Psoas muscle (tissue), 8 donors: Measurements from ENCODE around the gene PLXDC2. TPM values are rescaled to one million over a fixed set of nuclear protein-coding genes. Genes with fewer than 3 reads are reported as not detected.

Experiments
- ATAC-seq, 4 donors: fragments of 200-7000 bp; cut with Tn5 transposase; one replicate each; pipeline ENCODE4 v1.9.1; 2020; ENCODE audit warnings: moderate library complexity in 3 of 4, mild to moderate bottlenecking in 2 of 4
- DNase-seq, 2 donors: peaks; one replicate each; pipeline ENCODE4 v3.0.0-alpha.2; 2020
- H3K27ac ChIP-seq: fragments of 200-600 bp; one replicate; pipeline ENCODE4 v1.8.0; 2022
- H3K27me3 ChIP-seq, 3 donors: fragments of 200-600 bp in 1 of 3; one replicate each; pipeline versions ENCODE4 v1.6.1 to v1.8.0; 2013 to 2022; ENCODE audit warnings: low read length in 2 of 3, mild to moderate bottlenecking in 2 of 3, moderate library complexity in 1 of 3; ENCODE audit not compliant: insufficient read depth in 3 of 3
- H3K36me3 ChIP-seq, 2 donors: fragments of 200-600 bp in 1 of 2; one replicate each; pipeline versions ENCODE4 v1.6.1 to v1.8.0; 2013 to 2022; ENCODE audit warnings: low read depth in 1 of 2, mild to moderate bottlenecking in 1 of 2, moderate library complexity in 1 of 2; ENCODE audit not compliant: insufficient read depth in 1 of 2
- H3K4me1 ChIP-seq: fragments of 200-600 bp; one replicate; pipeline ENCODE4 v1.8.0; 2022
- H3K4me3 ChIP-seq: fragments of 200-600 bp; one replicate; pipeline ENCODE4 v1.8.0; 2022; ENCODE audit warnings: mild to moderate bottlenecking
- H3K9me3 ChIP-seq: fragments of 200-600 bp; one replicate; pipeline ENCODE4 v1.8.0; 2022
- CTCF ChIP-seq: fragments of 200-600 bp; IDR thresholded peaks from one replicate; pipeline ENCODE4 v1.8.0; 2022; ENCODE audit warnings: antibody characterized with exemption
- WGBS, 3 donors: extraction: QIAGEN DNeasy Blood & Tissue Kit; methylation state at CpG; one replicate each; pipeline versions ENCODE4 v1.1.6 to v1.1.7; 2013; 5-methylcytosine and 5-hydroxymethylcytosine counted together
- intact Hi-C, 2 donors: fragments of 100-400 bp; cut with DNase I; formaldehyde crosslinking; loops; one replicate each; pipeline versions ENCODE4 v1.11.0 to v1.14.2; 2022
- polyA plus RNA-seq, 3 donors: library from polyadenylated mRNA; stranded (reverse); fragments of 200-250 nt; gene quantifications; one replicate each; pipeline ENCODE4 v1.2.3, GENCODE V29; 2013
- total RNA-seq, 4 donors: library from RNA; stranded (reverse); fragmentation: NEBNext Ultra II Directional in 2 of 4; extraction: Animal tissue kit (Norgen Biotek cat#: 25700) in 2 of 4; gene quantifications; one replicate each; pipeline versions ENCODE4 v1.2.1 to v1.2.4, GENCODE V29; 2021 to 2023
- donor health status: healthy with polysubstance abuse.
- donor health status: DM: no; HTN: no; CAD: no; lungs with moderate emphysema.
- donor health status: Bipolar disorder and iron deficiency.
- donor health status: healthy.
- donor health status: DM: yes; HTN: yes; CAD: no.
- donor health status: DM: no; HTN: no; CAD: no.
- donor health status: DM: no; HTN: no; CAD: no.
- donor health status: DM: yes; HTN: yes; CAD: no.

The PLXDC2 gene
- total and polyA plus RNA-seq, 7 donors, result 2.3 to 21.4 (median 9.2) TPM

- H3K27ac ChIP-seq, result no peak overlapping the region
- DNase-seq (no peak), ATAC-seq (no peak)
- peaks cover 0 to 1% (median 0%) of the 10 kb centered on the region in 3 donors for H3K27me3 ChIP-seq
- no peak for TF ChIP-seq CTCF
- WGBS, 3 donors, result 61 to 65% (median 63%) methylated on average over 1 of the region's 1 CpG
- H3K4me3 ChIP-seq, result no peak overlapping the region
- no peaks in the 10 kb centered on the region for H3K36me3 ChIP-seq
- H3K9me3 ChIP-seq, result no peaks in the 10 kb centered on the region
- intact Hi-C loops, result no loop called here
- no peaks in the 10 kb centered on the region for H3K4me1 ChIP-seq
These were observed 29.5 kb downstream of the PLXDC2 start for GRCh38 chr10:19845503-19846368.

- no peak for TF ChIP-seq CTCF
- H3K36me3 ChIP-seq, result no peaks in the 10 kb centered on the region
- intact Hi-C loops, result no loop called here
- peaks cover 0 to 1% (median 0%) of the 10 kb centered on the region in 3 donors for H3K27me3 ChIP-seq
- no peaks in the 10 kb centered on the region for H3K4me1 ChIP-seq
- no peak overlapping the region for H3K4me3 ChIP-seq
- ATAC-seq, result no peak
- WGBS, 3 donors, result 75 to 83% (median 77%) methylated on average over 4 of the region's 4 CpGs
- H3K9me3 ChIP-seq, result no peaks in the 10 kb centered on the region
- no peak overlapping the region for H3K27ac ChIP-seq
- no peak for DNase-seq
These were observed 31.1 kb downstream of the PLXDC2 start for GRCh38 chr10:19847321-19847720.

- H3K36me3 ChIP-seq, result no peaks in the 10 kb centered on the region
- TF ChIP-seq CTCF, result no peak
- DNase-seq (no peak), ATAC-seq (no peak)
- intact Hi-C loops, result no loop called here
- H3K27me3 ChIP-seq, result peaks cover 0 to 1% (median 0%) of the 10 kb centered on the region in 3 donors
- no peak overlapping the region for H3K4me3 ChIP-seq
- no peak overlapping the region for H3K27ac ChIP-seq
- no peaks in the 10 kb centered on the region for H3K9me3 ChIP-seq
- H3K4me1 ChIP-seq, result no peaks in the 10 kb centered on the region
- WGBS, 3 donors, result 84 to 86% (median 84%) methylated on average over 7 of the region's 7 CpGs
These were observed 32.2 kb downstream of the PLXDC2 start for GRCh38 chr10:19848226-19848985.

GRCh38 chr10:19853831-19854230 is 37.6 kb downstream of the PLXDC2 start:
- WGBS, 3 donors, result 75 to 92% (median 84%) methylated on average over 5 of the region's 5 CpGs
- intact Hi-C loops, result no loop called here
- no peak for TF ChIP-seq CTCF
- Histone ChIP-seq H3K27me3 (peaks cover 0 to 1% (median 0%) of the 10 kb centered on the region in 3 donors), H3K27ac (no peak overlapping the region), H3K4me3 (no peak overlapping the region), H3K9me3 (no peaks in the 10 kb centered on the region), H3K4me1 (no peaks in the 10 kb centered on the region), H3K36me3 (no peaks in the 10 kb centered on the region)
- no peak for ATAC-seq
- no peak for DNase-seq
